ENCODE measurements around the gene SAC3D1.

The SAC3D1 gene

DNA sequence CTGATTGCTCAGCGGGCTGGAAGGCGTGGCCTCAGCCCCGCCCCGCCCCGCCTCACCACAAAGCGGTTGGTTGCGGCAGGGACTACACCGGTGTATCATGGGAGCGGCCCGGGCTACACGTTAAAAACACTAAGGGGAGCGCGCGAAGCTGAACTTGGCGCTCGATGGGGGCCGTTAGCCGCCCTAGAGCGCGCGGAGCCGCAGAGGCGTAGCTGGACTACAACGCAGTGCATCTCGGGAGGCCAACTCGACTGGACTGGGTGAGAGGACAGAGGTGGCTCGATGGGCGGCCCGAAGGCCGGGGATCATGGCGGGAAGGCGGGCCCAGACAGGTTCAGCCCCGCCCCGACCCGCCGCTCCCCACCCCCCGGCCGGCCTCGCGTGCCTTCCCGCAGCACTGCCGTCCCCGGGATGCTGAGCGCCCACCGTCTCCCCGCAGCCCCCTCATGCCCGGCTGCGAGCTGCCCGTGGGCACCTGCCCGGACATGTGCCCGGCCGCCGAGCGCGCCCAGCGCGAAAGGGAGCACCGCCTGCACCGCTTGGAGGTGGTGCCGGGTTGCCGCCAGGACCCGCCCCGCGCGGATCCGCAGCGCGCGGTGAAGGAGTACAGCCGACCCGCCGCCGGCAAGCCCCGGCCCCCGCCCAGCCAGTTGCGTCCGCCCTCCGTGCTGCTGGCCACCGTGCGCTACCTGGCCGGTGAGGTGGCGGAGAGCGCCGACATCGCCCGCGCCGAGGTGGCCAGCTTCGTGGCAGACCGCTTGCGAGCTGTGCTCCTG lies at the start of gene SAC3D1:
Gene SAC3D1 (plus strand): TSS at position 364 of the 776 bp plus-strand sequence. CDS start 83 bp downstream, at position 447.
- peak; percentile 91 for DNase-seq (ENCODE audit: low read depth)
- peak within 1 kb of the TSS; percentile 66 for H3K4me3 ChIP-seq (ENCODE audit: low read length)
- TF ChIP-seq, protein P1, sequence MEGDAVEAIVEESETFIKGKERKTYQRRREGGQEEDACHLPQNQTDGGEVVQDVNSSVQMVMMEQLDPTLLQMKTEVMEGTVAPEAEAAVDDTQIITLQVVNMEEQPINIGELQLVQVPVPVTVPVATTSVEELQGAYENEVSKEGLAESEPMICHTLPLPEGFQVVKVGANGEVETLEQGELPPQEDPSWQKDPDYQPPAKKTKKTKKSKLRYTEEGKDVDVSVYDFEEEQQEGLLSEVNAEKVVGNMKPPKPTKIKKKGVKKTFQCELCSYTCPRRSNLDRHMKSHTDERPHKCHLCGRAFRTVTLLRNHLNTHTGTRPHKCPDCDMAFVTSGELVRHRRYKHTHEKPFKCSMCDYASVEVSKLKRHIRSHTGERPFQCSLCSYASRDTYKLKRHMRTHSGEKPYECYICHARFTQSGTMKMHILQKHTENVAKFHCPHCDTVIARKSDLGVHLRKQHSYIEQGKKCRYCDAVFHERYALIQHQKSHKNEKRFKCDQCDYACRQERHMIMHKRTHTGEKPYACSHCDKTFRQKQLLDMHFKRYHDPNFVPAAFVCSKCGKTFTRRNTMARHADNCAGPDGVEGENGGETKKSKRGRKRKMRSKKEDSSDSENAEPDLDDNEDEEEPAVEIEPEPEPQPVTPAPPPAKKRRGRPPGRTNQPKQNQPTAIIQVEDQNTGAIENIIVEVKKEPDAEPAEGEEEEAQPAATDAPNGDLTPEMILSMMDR (IDR thresholded peaks at IDR 0.05; ENCODE audit: insufficient read depth, low read depth, low read length, missing control alignments) = no peak

DNA sequence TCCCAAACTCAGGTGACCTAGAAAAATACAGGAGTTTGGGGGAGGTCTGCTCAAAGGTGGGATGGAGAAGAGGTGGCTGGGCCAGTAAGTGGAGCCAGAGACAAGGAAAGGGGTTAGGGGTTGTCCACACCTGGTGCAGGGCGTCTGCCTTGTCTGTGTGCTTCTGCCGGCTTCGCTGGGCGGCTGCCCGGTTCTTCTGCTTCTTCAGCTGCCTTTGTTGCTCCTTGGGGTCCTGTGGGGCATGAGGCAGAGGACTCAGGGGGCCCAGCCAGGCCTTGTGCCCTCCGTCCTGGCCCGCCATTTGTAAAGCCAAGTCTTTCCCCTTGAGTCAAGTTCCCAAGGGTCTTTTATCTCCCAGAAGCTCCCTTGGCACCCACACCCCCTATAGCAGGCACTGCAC lies 46.7 kb upstream of the SAC3D1 start:
- H3K4me3 ChIP-seq (ENCODE audit: low read length) = no peak overlapping the region
- no peak for DNase-seq (ENCODE audit: low read depth)
- TF ChIP-seq, protein P1 (IDR thresholded peaks at IDR 0.05; ENCODE audit: insufficient read depth, low read depth, low read length, missing control alignments) = no peak

DNA sequence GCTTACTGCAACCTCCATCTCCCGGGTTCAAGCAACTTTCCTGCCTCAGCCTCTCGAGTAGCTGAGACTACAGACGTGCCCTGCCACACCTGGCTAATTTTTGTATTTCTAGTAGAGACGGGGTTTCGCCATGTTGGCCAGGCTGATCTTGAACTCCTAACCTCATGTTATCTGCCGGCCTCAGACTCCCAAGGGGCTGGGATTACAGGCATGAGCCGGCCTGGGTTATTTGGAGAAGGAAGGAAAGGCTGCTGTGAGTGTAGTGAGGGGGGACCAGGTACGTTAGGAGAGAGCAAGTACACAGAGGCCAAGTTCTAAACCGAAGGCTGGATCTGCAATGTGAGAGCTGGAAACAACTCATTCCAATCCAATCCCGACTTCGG lies 44.7 kb upstream of the SAC3D1 start:
- no peak overlapping the region for H3K4me3 ChIP-seq (ENCODE audit: low read length)

DNA sequence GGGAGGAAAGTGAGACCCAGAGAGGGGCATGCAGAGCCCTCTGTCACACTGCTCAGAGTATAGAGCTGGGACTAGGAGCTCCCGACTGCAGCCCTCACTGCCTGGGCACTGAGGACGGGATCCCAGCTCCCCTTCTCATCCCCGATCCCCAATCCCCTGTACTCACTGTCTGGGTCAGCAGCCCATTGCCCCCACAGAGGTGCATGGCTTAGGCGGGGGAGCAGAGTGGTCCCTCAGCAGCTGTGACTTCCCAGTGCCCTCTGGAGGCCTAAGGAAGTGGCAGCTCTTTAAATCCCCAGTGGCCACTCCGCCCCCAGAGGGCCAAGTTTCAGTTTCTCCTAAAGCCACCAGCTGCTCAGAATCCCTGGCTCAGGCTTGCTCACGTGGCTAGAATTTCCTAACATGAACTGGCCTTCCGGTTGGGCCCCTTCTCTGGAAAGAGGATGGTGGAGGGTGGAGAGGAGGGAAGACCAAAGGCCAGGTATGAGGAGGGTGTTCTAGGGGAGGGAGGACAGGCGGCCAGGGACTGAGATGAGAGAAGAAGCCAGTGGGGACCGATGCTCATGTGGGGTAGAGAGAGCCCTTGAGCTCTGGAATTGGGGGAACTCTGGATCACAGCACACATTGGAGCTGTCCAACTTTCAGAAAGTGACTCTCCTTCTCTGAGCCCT lies 44.2 kb upstream of the SAC3D1 start, which contains the start of gene BATF2:
Gene BATF2 (minus strand): TSS at position 262 of the 671 bp plus-strand sequence. CDS start 57 bp downstream, at position 205.
- DNase-seq (ENCODE audit: low read depth) = peak; percentile 32
- H3K4me3 ChIP-seq (ENCODE audit: low read length) = no peak within 1 kb of the TSS
- TF ChIP-seq, protein P1 (IDR thresholded peaks at IDR 0.05; ENCODE audit: insufficient read depth, low read depth, low read length, missing control alignments) = no peak

More for the DNA sequence above, 44.7 kb upstream of the SAC3D1 start:
- TF ChIP-seq, protein P1 (IDR thresholded peaks at IDR 0.05; ENCODE audit: insufficient read depth, low read depth, low read length, missing control alignments) = no peak
- DNase-seq (ENCODE audit: low read depth) = no peak

DNA sequence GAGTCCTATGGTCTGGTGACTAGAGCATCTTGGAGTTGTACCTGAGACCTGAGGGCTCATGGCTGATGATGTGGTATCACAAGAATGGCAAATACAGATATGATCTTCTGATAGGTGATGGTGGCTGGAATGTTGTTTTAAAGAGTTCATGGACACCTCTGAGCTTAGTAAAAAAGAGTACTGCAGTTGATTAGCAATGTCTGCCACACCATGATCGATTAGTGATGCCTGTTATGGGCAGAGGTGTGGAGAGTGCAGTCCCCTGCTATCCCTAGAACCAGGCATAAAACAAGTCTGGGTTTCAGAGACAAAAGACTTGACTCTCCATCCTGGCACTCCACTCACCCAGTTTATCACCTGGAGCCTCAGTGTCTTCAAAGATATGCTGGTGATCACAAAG lies 42.9 kb upstream of the SAC3D1 start:
- no peak overlapping the region for H3K4me3 ChIP-seq (ENCODE audit: low read length)
- DNase-seq (ENCODE audit: low read depth) = no peak
- TF ChIP-seq, protein P1 (IDR thresholded peaks at IDR 0.05; ENCODE audit: insufficient read depth, low read depth, low read length, missing control alignments) = no peak

DNA sequence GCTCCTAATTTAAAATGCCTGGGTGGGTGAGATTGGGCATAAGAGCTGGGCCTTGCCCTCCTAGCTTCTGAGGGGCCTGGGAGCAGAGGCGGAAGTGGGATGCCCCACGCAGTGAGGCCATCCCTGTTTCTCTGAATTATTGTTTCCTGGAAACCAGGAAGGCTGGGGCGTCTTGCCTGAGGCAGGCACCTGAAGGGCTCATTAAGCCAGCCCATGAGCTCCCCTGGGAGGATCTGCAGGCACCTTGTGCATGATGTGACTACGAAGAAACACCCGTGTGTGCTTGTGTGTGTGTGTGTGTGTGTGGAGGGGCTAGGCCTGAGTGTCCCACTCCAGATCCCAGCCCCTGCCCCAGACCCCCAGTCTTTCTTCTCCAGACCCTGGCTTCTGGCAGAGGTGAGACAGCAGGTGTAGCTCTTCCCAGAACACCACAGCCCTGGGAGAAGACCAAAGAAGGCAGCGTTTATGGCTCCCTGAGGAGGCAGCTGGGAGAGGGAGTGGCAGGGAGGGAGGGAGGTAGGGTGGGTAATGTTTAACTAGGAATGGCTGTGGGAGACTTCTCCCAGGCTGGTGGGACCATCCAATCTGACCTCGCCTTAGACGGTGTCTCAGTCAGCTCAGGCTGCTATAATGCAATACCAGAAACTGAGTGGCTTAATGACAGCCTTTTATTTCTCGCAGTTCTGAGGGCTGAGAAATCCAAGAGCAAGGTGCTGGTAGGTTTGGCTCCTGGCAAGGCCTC lies 42.1 kb upstream of the SAC3D1 start:
- H3K4me3 ChIP-seq (ENCODE audit: low read length) = no peak overlapping the region
- TF ChIP-seq, protein P1 (IDR thresholded peaks at IDR 0.05; ENCODE audit: insufficient read depth, low read depth, low read length, missing control alignments) = no peak
- DNase-seq (ENCODE audit: low read depth) = no peak

All from epithelial cell of esophagus (primary cell).